Measurements from ENCODE around the gene DDN. TPM values are rescaled to one million over a fixed set of nuclear protein-coding genes. Genes with fewer than 3 reads are reported as not detected.

The DDN gene
- total RNA-seq, 8 experiments from 2014 or later, result 0.23 to 1.4 (median 0.57) TPM

- ATAC-seq (replicated peaks in 6 of 8), result peak; percentile 5 to 69 (median 58)
- peak overlapping the region; percentile 17 to 27 (median 25) for H3K4me3 ChIP-seq
- 10 to 55% (median 20%) methylated on average over 1 to 9 of the region's 71 CpGs; no CpG with 5 or more reads in 5 of the 10 experiments for WGBS, 10 experiments
- H3K27ac ChIP-seq, result no peak overlapping the region
- in situ Hi-C loops (cut with MboI; ENCODE audit: low pct_unique_long_range_greater_than_20kb in 2 of 9, low sequenced_read_pairs in 9 of 9, unreplicated experiment in 9 of 9), result no loop called here
- H3K4me1 ChIP-seq (replicated peaks in 1 of 2), result peaks cover 22 to 28% of the 10 kb centered on the region in 2 donors
Measured at GRCh38 chr12:48996794-48997718, 2.1 kb downstream of the DDN start.

GRCh38 chr12:48995086-48995879 is 3.9 kb downstream of the DDN start:
- in situ Hi-C loops (cut with MboI; ENCODE audit: low pct_unique_long_range_greater_than_20kb in 2 of 9, low sequenced_read_pairs in 9 of 9, unreplicated experiment in 9 of 9), result no loop called here
- peak; percentile 30 to 73 (median 65) for ATAC-seq (replicated peaks in 6 of 8)
- Histone ChIP-seq H3K4me3 (no peak overlapping the region), H3K4me1 (replicated peaks in 1 of 2) (peaks cover 18 to 23% of the 10 kb centered on the region in 2 donors), H3K27ac (no peak overlapping the region)
- 0 to 45% (median 6%) methylated on average over 5 to 20 of the region's 32 CpGs; no CpG with 5 or more reads in 4 of the 10 experiments for WGBS, 10 experiments

GRCh38 chr12:48994224-48995085 is 4.7 kb downstream of the DDN start:
- Histone ChIP-seq H3K4me3 (no peak overlapping the region), H3K4me1 (replicated peaks in 1 of 2) (peaks cover 9 to 14% of the 10 kb centered on the region in 2 donors), H3K27ac (no peak overlapping the region)
- ATAC-seq (replicated peaks in 6 of 8), result no peak
- in situ Hi-C loops (cut with MboI; ENCODE audit: low pct_unique_long_range_greater_than_20kb in 2 of 9, low sequenced_read_pairs in 9 of 9, unreplicated experiment in 9 of 9), result no loop called here
- 30 to 80% (median 57%) methylated on average over 1 to 9 of the region's 32 CpGs; no CpG with 5 or more reads in 3 of the 10 experiments for WGBS, 10 experiments

DNA sequence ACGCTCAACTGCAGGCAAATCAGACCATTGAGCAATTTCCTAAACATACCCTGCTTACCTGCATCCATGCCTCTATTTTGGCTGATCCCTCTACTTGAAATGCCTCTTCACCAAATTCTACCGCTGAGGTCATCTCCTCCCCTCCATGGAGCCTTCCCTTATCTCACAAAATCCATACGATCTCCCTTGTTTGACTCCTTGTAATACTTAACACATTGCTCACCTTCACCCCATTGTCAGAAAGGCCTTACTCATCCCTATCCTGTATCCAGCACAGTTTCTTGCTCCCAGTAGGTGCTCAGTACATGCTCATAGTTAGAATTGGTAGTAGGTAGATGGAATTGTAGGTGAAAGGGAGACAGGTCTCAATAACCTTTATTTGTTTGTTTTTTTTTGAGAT is 5.4 kb downstream of the DDN start:
- H3K4me1 ChIP-seq (replicated peaks in 1 of 2), result peaks cover 4 to 10% of the 10 kb centered on the region in 2 donors
- no peak for ATAC-seq (replicated peaks in 6 of 8)
- no peak overlapping the region for H3K27ac ChIP-seq
- no peak overlapping the region for H3K4me3 ChIP-seq
- 14 to 86% (median 66%) methylated on average over 1 to 3 of the region's 3 CpGs; no CpG with 5 or more reads in 3 of the 10 experiments for WGBS, 10 experiments
- in situ Hi-C loops (cut with MboI; ENCODE audit: low pct_unique_long_range_greater_than_20kb in 2 of 9, low sequenced_read_pairs in 9 of 9, unreplicated experiment in 9 of 9), result no loop called here

GRCh38 chr12:48991247-48992050 is 7.7 kb downstream of the DDN start:
- peaks cover 11% of the 10 kb centered on the region in 2 donors for H3K4me1 ChIP-seq (replicated peaks in 1 of 2)
- in situ Hi-C loops (cut with MboI; ENCODE audit: low pct_unique_long_range_greater_than_20kb in 2 of 9, low sequenced_read_pairs in 9 of 9, unreplicated experiment in 9 of 9), result no loop called here
- no peak overlapping the region for H3K4me3 ChIP-seq
- WGBS, 10 experiments, result 14 to 78% (median 36%) methylated on average over 2 to 6 of the region's 8 CpGs; no CpG with 5 or more reads in 2 of the 10 experiments
- no peak for ATAC-seq (replicated peaks in 6 of 8)
- no peak overlapping the region for H3K27ac ChIP-seq

DNA sequence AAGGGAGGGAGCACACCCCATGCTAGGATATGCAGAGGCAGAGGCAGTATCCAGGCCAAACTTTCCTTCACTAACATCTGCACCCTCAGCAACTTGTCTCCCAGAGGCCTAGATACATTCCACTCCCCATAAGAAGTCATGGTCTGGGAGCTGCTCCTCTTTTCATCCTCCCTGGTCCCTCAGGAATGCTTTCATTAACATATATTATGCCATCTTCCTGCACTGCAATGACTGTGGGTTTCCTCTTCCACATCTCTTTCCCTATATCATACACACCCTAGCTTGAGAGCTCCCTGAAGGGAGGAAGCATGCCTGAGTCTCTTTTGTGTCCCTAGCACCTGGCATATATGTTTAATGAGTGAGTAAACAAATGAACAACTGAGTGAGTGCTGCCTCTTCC is 8.6 kb downstream of the DDN start:
- H3K4me3 ChIP-seq, result no peak overlapping the region
- H3K27ac ChIP-seq, result no peak overlapping the region
- peak in 3 of 8 experiments; percentile 47 to 73 (median 58) for ATAC-seq (replicated peaks in 6 of 8)
- H3K4me1 ChIP-seq (replicated peaks in 1 of 2), result peaks cover 20% of the 10 kb centered on the region in 2 donors
- in situ Hi-C loops (cut with MboI; ENCODE audit: low pct_unique_long_range_greater_than_20kb in 2 of 9, low sequenced_read_pairs in 9 of 9, unreplicated experiment in 9 of 9), result no loop called here

GRCh38 chr12:48988030-48988649 is 11.0 kb downstream of the DDN start:
- Histone ChIP-seq H3K4me1 (replicated peaks in 1 of 2) (peaks cover 25% of the 10 kb centered on the region in 2 donors), H3K4me3 (no peak overlapping the region), H3K27ac (no peak overlapping the region)
- peak in 4 of 8 experiments; percentile 7 to 85 (median 51) for ATAC-seq (replicated peaks in 6 of 8)
- in situ Hi-C loops (cut with MboI; ENCODE audit: low pct_unique_long_range_greater_than_20kb in 2 of 9, low sequenced_read_pairs in 9 of 9, unreplicated experiment in 9 of 9), result no loop called here
- WGBS, 10 experiments, result 10 to 78% (median 40%) methylated on average over 1 to 11 of the region's 16 CpGs; no CpG with 5 or more reads in 1 of the 10 experiments

GRCh38 chr12:48986720-48987291 is 12.4 kb downstream of the DDN start:
- WGBS, 10 experiments, result 0 to 60% (median 33%) methylated on average over 1 to 4 of the region's 23 CpGs; no CpG with 5 or more reads in 5 of the 10 experiments
- in situ Hi-C loops (cut with MboI; ENCODE audit: low pct_unique_long_range_greater_than_20kb in 2 of 9, low sequenced_read_pairs in 9 of 9, unreplicated experiment in 9 of 9), result no loop called here
- H3K27ac ChIP-seq, result no peak overlapping the region
- H3K4me1 ChIP-seq (replicated peaks in 1 of 2), result peaks cover 25% of the 10 kb centered on the region in 2 donors
- ATAC-seq (replicated peaks in 6 of 8), result peak in 5 of 8 experiments; percentile 56 to 65 (median 59)
- no peak overlapping the region for H3K4me3 ChIP-seq

DNA sequence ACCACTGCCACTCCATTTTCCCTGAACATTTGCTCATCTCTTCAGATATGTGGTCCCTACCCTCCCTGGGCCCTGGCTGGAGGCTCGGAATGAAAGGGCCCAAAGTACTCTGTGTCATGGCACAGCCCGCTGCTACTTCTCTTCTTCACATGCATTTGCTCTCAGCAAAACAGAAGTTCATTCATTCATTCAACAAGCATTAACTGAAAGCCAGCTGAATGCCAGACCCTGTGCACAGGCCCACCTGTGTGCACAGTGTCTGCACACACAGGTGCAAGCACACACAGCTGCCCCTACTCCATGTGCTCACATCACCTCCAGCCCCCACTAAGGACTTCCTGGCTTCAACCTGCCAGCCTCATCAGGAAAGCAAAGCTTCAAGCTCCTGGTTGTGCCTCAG is 13.3 kb downstream of the DDN start:
- Histone ChIP-seq H3K4me3 (no peak overlapping the region), H3K27ac (no peak overlapping the region), H3K4me1 (replicated peaks in 1 of 2) (peaks cover 25 to 31% of the 10 kb centered on the region in 2 donors)
- WGBS, 10 experiments, result 60 to 100% (median 90%) methylated on average over 1 to 2 of the region's 2 CpGs; no CpG with 5 or more reads in 6 of the 10 experiments
- in situ Hi-C loops (cut with MboI; ENCODE audit: low pct_unique_long_range_greater_than_20kb in 2 of 9, low sequenced_read_pairs in 9 of 9, unreplicated experiment in 9 of 9), result no loop called here
- peak in 1 of 8 experiments; percentile 1 for ATAC-seq (replicated peaks in 6 of 8)

DNA sequence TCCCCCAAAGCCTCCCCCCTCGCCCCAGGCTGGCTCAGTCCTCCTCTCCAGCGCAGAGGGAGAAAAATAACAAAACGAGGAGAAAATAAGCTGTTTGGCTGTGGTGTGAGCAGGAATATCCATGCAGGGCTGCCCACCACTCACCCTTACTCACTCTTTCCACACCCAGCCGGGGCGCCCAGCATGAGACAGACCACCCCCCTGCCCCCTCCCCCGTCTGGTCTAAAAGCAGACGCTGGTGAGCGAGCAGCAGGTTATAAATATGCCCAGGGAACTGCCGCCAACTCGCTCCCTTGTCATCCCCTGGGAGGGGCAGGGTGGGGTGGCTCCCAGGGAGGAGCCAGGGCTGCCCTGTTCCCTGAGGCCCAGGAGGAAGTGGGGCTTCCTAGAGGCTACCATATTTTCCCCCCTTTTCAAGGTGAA is 13.7 kb downstream of the DDN start:
- in situ Hi-C loops (cut with MboI; ENCODE audit: low pct_unique_long_range_greater_than_20kb in 2 of 9, low sequenced_read_pairs in 9 of 9, unreplicated experiment in 9 of 9), result no loop called here
- 50% methylated on average over 2 of the region's 10 CpGs; no CpG with 5 or more reads in 8 of the 10 experiments for WGBS, 10 experiments
- ATAC-seq (replicated peaks in 6 of 8), result peak in 7 of 8 experiments; percentile 30 to 47 (median 40)
- Histone ChIP-seq H3K4me3 (no peak overlapping the region), H3K27ac (no peak overlapping the region), H3K4me1 (replicated peaks in 1 of 2) (peaks cover 27 to 34% of the 10 kb centered on the region in 2 donors)

DNA sequence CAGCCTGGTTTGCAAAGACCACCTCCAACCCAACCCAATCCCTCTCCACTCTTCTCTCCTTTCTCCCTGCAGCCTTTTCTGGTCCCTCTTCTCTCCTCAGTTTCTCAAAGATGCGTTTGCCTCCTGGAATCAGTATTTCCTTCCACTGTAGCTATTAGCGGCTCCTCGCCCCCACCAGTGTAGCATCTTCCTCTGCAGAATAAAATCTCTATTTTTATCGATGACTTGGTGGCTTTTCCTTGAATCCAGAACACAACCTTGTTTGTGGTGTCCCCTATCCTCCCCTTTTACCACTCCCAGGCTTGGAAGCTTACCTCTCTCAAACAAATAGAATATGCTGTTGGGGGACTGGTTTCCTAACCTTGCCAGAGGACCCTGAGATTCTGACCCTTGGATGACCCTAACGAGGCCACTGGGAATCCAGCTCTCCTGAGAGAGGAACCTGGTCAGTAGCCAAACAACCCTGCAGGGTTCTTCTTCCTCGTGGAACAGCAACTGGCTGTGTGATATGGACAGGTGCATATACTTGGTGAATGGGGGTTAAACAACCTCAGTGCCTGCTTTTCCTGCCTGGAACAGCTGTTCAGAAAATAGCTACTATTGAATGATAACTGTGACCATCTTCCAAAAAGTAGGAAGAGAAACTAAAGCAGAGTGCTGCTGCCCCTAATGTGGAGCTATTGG is 16.6 kb downstream of the DDN start:
- 0 to 73% (median 32%) methylated on average over 1 to 6 of the region's 6 CpGs for WGBS, 10 experiments

More for the DNA sequence above, 16.6 kb downstream of the DDN start:
- Histone ChIP-seq H3K27ac (no peak overlapping the region), H3K4me3 (no peak overlapping the region), H3K4me1 (replicated peaks in 1 of 2) (peaks cover 28 to 41% of the 10 kb centered on the region in 2 donors)
- ATAC-seq (replicated peaks in 6 of 8), result no peak
- in situ Hi-C loops (cut with MboI; ENCODE audit: low pct_unique_long_range_greater_than_20kb in 2 of 9, low sequenced_read_pairs in 9 of 9, unreplicated experiment in 9 of 9), result no loop called here

Data from motor neuron (in vitro differentiated cells).